SHP77 treated with DMSO at 0.1 percent for 48 hours (cell line): ENCODE measurements around the gene KIFC3.

Experiments
- DNase-seq: peaks from one replicate; lab custom pipeline; 2025; lab: John Stamatoyannopoulos, UW

KIFC3 gene

GRCh38 chr16:57765160-57765728 lies 37.0 kb downstream of the KIFC3 start:
- no peak for DNase-seq

GRCh38 chr16:57764341-57765159 lies 37.7 kb downstream of the KIFC3 start:
- DNase-seq, result no peak

GRCh38 chr16:57764006-57764340 lies 38.3 kb downstream of the KIFC3 start:
- no peak for DNase-seq

GRCh38 chr16:57763285-57764005 lies 38.8 kb downstream of the KIFC3 start:
- no peak for DNase-seq

- no peak for DNase-seq
Observed at GRCh38 chr16:57762365-57763040, 39.8 kb downstream of the KIFC3 start.

- DNase-seq, result no peak
Observed at GRCh38 chr16:57761957-57762356, 40.3 kb downstream of the KIFC3 start.

GRCh38 chr16:57761301-57761700 lies 41.0 kb downstream of the KIFC3 start:
- DNase-seq, result no peak

- no peak for DNase-seq
Observed at GRCh38 chr16:57760357-57761160, 41.7 kb downstream of the KIFC3 start.

- no peak for DNase-seq
Observed at GRCh38 chr16:57759541-57760356, 42.5 kb downstream of the KIFC3 start.

GRCh38 chr16:57759131-57759530 lies 43.2 kb downstream of the KIFC3 start:
- no peak for DNase-seq

- no peak for DNase-seq
Observed at GRCh38 chr16:57758331-57759117, 43.8 kb downstream of the KIFC3 start.

- DNase-seq, result no peak
Observed at GRCh38 chr16:57757883-57758282, 44.4 kb downstream of the KIFC3 start.

- DNase-seq, result no peak
Observed at GRCh38 chr16:57757326-57757786, 44.9 kb downstream of the KIFC3 start.

- no peak for DNase-seq
Observed at GRCh38 chr16:57756424-57757325, 45.6 kb downstream of the KIFC3 start.

GRCh38 chr16:57755726-57756423 lies 46.4 kb downstream of the KIFC3 start:
- DNase-seq, result no peak

GRCh38 chr16:57755061-57755684 lies 47.1 kb downstream of the KIFC3 start:
- DNase-seq, result no peak

GRCh38 chr16:57754354-57755060 lies 47.8 kb downstream of the KIFC3 start:
- no peak for DNase-seq
